HCT116 (cell line): ENCODE data around the gene CALHM4. TPM values are rescaled to one million over a fixed set of nuclear protein-coding genes. Genes with fewer than 3 reads are reported as not detected.

Experiments
- ATAC-seq: fragments of 200-7000 bp; cut with Tn5 transposase; 2 replicates; pipeline ENCODE4 v1.9.1; 2020; ENCODE audit warnings: mild to moderate bottlenecking, moderate library complexity
- BruUV-seq: library from RNA; stranded (reverse); fragments of 400-500 nt; replicated peaks from 2 replicates; lab custom pipeline; 2021; lab: Mats Ljungman, UMichigan
- CTCF ChIA-PET: fragments of 300-600 bp; sonication (Branson Sonifier 250); formaldehyde crosslinking; loops from one replicate; lab custom pipeline; 2021; ENCODE audit warnings: antibody characterized with exemption; lab: Charles Lee
- POLR2A ChIA-PET: fragments of 300-600, 350-600 bp; sonication (Branson Sonifier 250); formaldehyde crosslinking; loops from one replicate; lab custom pipeline; 2021; ENCODE audit warnings: antibody characterized with exemption; lab: Charles Lee
- RAD21 ChIA-PET, 2 experiments: fragments of 300-600 bp; sonication (Branson Sonifier 250); formaldehyde crosslinking; loops; one replicate each; lab custom pipeline; 2023; ENCODE audit warnings: low total read pairs in 2 of 2; ENCODE audit not compliant: uncharacterized antibody in 2 of 2, unreplicated experiment in 2 of 2, low non-redundant PET in 1 of 2; lab: Charles Lee
- DNase-seq: peaks from one replicate; pipeline ENCODE4 v3.0.0-alpha.2; 2010; ENCODE audit warnings: low read depth, low spot score
- H2AFZ ChIP-seq: fragments of 200-600 bp; shearing (Covaris generic), sonication (generic); 2 replicates; pipeline ENCODE4 v1.6.1; 2017; ENCODE audit warnings: low read depth, mixed run types, mixed read lengths, antibody characterized with exemption, low read length; ENCODE audit not compliant: poor library complexity, severe bottlenecking
- H3K27ac ChIP-seq: 2 replicates; pipeline ENCODE4 v1.5.1; 2012; ENCODE audit warnings: low read depth, low read length
- H3K27me3 ChIP-seq: fragments of 200-600 bp; sonication (generic); 2 replicates; pipeline ENCODE4 v1.6.1; 2016; ENCODE audit warnings: mixed run types, low read length, mixed read lengths; ENCODE audit not compliant: insufficient read depth
- H3K36me3 ChIP-seq, 2 experiments: fragments of 200-500 bp in 1 of 2; fragments of 200-600 bp in 1 of 2; sonication (Bioruptor generic) in 1 of 2; sonication (generic) in 1 of 2; 2 replicates each; pipeline versions ENCODE4 v1.5.1 to v1.6.1; 2014 to 2016; ENCODE audit warnings: low read length in 2 of 2, inconsistent platforms in 1 of 2, mixed read lengths in 1 of 2, mixed run types in 1 of 2; ENCODE audit not compliant: insufficient read depth in 2 of 2, control insufficient read depth in 1 of 2
- H3K4me1 ChIP-seq, 2 experiments: fragments of 200-600 bp in 1 of 2; sonication (generic) in 1 of 2; 2 replicates each; pipeline versions ENCODE4 v1.5.1 to v1.6.1; 2012 to 2017; ENCODE audit warnings: low read length in 2 of 2, inconsistent platforms in 1 of 2, mild to moderate bottlenecking in 1 of 2, mixed read lengths in 1 of 2, mixed run types in 1 of 2, moderate library complexity in 1 of 2; ENCODE audit not compliant: insufficient read depth in 2 of 2, control insufficient read depth in 1 of 2
- H3K4me2 ChIP-seq: fragments of 200-600 bp; sonication (generic); 2 replicates; pipeline ENCODE4 v1.6.1; 2017; ENCODE audit warnings: mixed run types, low read length, mixed read lengths
- H3K4me3 ChIP-seq, 2 experiments: fragments of 200-600 bp in 1 of 2; sonication (generic) in 1 of 2; replicated peaks in 1 of 2; 2 replicates each; pipeline ENCODE4 v1.5.1; 2011 to 2016; ENCODE audit warnings: low read length in 2 of 2, control low read depth in 1 of 2, low read depth in 1 of 2, mild to moderate bottlenecking in 1 of 2, mixed read lengths in 1 of 2, mixed run types in 1 of 2
- H3K79me2 ChIP-seq: fragments of 200-600 bp; sonication (generic); 2 replicates; pipeline ENCODE4 v1.6.1; 2017; ENCODE audit warnings: mild to moderate bottlenecking, mixed run types, low read length, moderate library complexity, mixed read lengths; ENCODE audit not compliant: insufficient read depth
- H3K9ac ChIP-seq: fragments of 200-600 bp; sonication (generic); 2 replicates; pipeline ENCODE4 v1.6.1; 2016; ENCODE audit warnings: low read length, mixed read lengths
- H3K9me2 ChIP-seq: fragments of 200-600 bp; sonication (generic), shearing (Covaris generic); 2 replicates; pipeline ENCODE4 v1.6.1; 2017; ENCODE audit warnings: mixed run types, mild to moderate bottlenecking, moderate library complexity; ENCODE audit not compliant: insufficient read depth
- H3K9me3 ChIP-seq, 2 experiments: fragments of 200-500 bp in 1 of 2; fragments of 200-600 bp in 1 of 2; sonication (Bioruptor generic) in 1 of 2; sonication (generic) in 1 of 2; 2 replicates each; pipeline ENCODE4 v1.6.1; 2014 to 2017; ENCODE audit warnings: low read length in 2 of 2, mixed read lengths in 2 of 2, inconsistent platforms in 1 of 2, low read depth in 1 of 2, mild to moderate bottlenecking in 1 of 2, mixed run types in 1 of 2, moderate library complexity in 1 of 2; ENCODE audit not compliant: control insufficient read depth in 1 of 2, insufficient read depth in 1 of 2
- H4K20me1 ChIP-seq: fragments of 200-600 bp; sonication (generic), shearing (Covaris generic); 2 replicates; pipeline ENCODE4 v1.6.1; 2017; ENCODE audit warnings: mixed run types, mild to moderate bottlenecking, moderate library complexity; ENCODE audit not compliant: insufficient read depth
- ELF1 ChIP-seq: IDR thresholded peaks from 2 replicates; pipeline ENCODE4 v1.6.1; 2012; ENCODE audit warnings: low read depth, borderline replicate concordance
- EZH2phosphoT487 ChIP-seq: fragments of 200-600 bp; IDR thresholded peaks from 2 replicates; pipeline ENCODE4 v1.6.1; 2018; ENCODE audit warnings: antibody characterized with exemption, borderline replicate concordance
- RAD21 ChIP-seq: IDR thresholded peaks from 2 replicates; pipeline ENCODE4 v1.6.1; 2012; ENCODE audit warnings: low read depth, mild to moderate bottlenecking
- SIN3A ChIP-seq: IDR thresholded peaks from 2 replicates; pipeline ENCODE4 v1.6.1; 2012; ENCODE audit warnings: low read depth
- SP1 ChIP-seq: IDR thresholded peaks from 2 replicates; pipeline ENCODE4 v1.6.1; 2012; ENCODE audit warnings: low read depth
- TCF7L2 ChIP-seq: IDR thresholded peaks from 2 replicates; pipeline ENCODE4 v1.7.0; 2011; ENCODE audit warnings: borderline replicate concordance, inconsistent platforms; ENCODE audit not compliant: insufficient read depth, insufficient read length; ENCODE audit errors: extremely low read depth
- ZFX ChIP-seq: fragments of 450-650 bp; IDR thresholded peaks from 2 replicates; pipeline ENCODE4 v1.6.1; 2017
- intact Hi-C: fragments of 100-400 bp; cut with micrococcal nuclease; formaldehyde crosslinking; loops from 2 replicates; pipeline ENCODE4 v1.10.0; 2022
- total RNA-seq: library from RNA; stranded (reverse); gene quantifications from one replicate; pipeline ENCODE4 v1.2.1, GENCODE V29; 2021; ENCODE audit not compliant: unreplicated experiment
- TF ChIP-seq, protein P1 (sequence below): IDR thresholded peaks from 2 replicates; pipeline ENCODE4 v1.6.1; 2012
- TF ChIP-seq, protein P2 (sequence below), 3 experiments: fragments of 200-600 bp in 1 of 3; sonication (generic) in 1 of 3; IDR thresholded peaks in 2 of 3; conservative IDR thresholded peaks in 1 of 3; 2 replicates each; pipeline ENCODE4 v1.5.1; 2012 to 2017; ENCODE audit warnings: low read depth in 2 of 3, low read length in 2 of 3, antibody characterized with exemption in 1 of 3, borderline replicate concordance in 1 of 3, control low read depth in 1 of 3, mild to moderate bottlenecking in 1 of 3, mixed read lengths in 1 of 3, mixed run types in 1 of 3, moderate library complexity in 1 of 3; ENCODE audit not compliant: insufficient read depth in 1 of 3

CALHM4 gene
- total RNA-seq, 1 experiment from 2014 or later: not detected

DNA sequence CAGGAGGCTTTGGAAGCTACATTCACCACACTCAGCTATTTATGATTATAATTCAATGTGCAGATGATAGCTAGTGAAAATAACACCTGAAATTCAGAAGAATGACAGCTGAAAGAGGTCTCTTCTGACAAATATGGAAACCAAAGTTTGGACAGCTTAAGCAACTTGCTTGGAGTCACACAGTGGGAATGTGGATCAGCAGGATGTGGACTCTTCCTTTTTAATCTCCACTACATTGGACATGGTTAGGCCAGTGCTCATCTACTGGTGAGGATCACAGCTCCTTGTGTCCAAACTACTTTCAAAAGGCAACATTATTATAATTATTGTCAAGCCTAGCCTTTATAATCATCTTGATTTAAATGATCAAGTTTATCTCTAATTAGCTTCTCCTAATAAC is 18.4 kb upstream of the CALHM4 start (continued):
- no peak for TF ChIP-seq TCF7L2
- TF ChIP-seq ELF1: no peak
- no peak for TF ChIP-seq SIN3A
- TF ChIP-seq, protein P1, sequence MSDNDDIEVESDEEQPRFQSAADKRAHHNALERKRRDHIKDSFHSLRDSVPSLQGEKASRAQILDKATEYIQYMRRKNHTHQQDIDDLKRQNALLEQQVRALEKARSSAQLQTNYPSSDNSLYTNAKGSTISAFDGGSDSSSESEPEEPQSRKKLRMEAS: no peak
- TF ChIP-seq ZFX: no peak
- TF ChIP-seq EZH2phosphoT487: no peak
- no peak for TF ChIP-seq SP1

DNA sequence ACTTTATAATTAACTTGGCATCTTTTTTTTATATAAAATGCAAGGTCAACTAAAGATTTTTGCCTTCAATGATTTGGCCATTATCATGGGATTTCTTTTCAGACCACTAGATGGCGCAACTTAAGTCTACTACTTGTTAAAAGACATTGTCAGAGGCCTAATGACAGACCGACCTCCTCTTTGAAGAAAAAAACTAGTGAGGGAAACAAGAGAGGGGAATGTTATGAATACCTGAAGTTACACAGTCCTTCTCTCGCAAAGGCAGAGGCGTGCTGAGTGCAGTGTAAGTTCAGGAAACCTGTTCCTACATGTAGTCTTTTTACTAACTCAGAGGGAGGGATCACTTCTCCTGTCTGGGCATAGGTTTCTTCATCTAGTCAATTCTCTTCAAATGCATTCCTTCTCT is 17.3 kb upstream of the CALHM4 start:
- H3K79me2 ChIP-seq: no peaks in the 10 kb centered on the region
- peak; percentile 64 for DNase-seq
- no peaks in the 10 kb centered on the region for H3K9me3 ChIP-seq
- no peak overlapping the region for H3K9ac ChIP-seq
- CTCF ChIA-PET: interaction anchor here (1.2 to 3.8 kb wide), 2 partner anchors 24 to 268 kb away, joined by 4 to 19 read pairs; partner anchors contain the start of gene CALHM5
- H4K20me1 ChIP-seq: no peaks in the 10 kb centered on the region
- no peaks in the 10 kb centered on the region for H3K9me2 ChIP-seq
- H3K4me1 ChIP-seq: no peaks in the 10 kb centered on the region
- POLR2A ChIA-PET: no interaction called here
- RAD21 ChIA-PET: no interaction called here
- H3K27me3 ChIP-seq: no peaks in the 10 kb centered on the region
- BruUV-seq: no TSS peak
- H3K36me3 ChIP-seq: no peaks in the 10 kb centered on the region
- peak; percentile 63 for TF ChIP-seq RAD21
- TF ChIP-seq, protein P1: no peak
- TF ChIP-seq, protein P2, sequence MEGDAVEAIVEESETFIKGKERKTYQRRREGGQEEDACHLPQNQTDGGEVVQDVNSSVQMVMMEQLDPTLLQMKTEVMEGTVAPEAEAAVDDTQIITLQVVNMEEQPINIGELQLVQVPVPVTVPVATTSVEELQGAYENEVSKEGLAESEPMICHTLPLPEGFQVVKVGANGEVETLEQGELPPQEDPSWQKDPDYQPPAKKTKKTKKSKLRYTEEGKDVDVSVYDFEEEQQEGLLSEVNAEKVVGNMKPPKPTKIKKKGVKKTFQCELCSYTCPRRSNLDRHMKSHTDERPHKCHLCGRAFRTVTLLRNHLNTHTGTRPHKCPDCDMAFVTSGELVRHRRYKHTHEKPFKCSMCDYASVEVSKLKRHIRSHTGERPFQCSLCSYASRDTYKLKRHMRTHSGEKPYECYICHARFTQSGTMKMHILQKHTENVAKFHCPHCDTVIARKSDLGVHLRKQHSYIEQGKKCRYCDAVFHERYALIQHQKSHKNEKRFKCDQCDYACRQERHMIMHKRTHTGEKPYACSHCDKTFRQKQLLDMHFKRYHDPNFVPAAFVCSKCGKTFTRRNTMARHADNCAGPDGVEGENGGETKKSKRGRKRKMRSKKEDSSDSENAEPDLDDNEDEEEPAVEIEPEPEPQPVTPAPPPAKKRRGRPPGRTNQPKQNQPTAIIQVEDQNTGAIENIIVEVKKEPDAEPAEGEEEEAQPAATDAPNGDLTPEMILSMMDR (IDR thresholded peaks at IDR 0.05 in 2 of 3, conservative IDR thresholded peaks at IDR 0.05 in 1 of 3; ENCODE audit: borderline replicate concordance in 1 of 3, insufficient read depth in 1 of 3, low read depth in 2 of 3, low read length in 2 of 3): peak; percentile 59 to 80 (median 74)
- H3K4me3 ChIP-seq: no peak overlapping the region
- no peak overlapping the region for H3K27ac ChIP-seq
- peak overlapping the region; percentile 93 for H2AFZ ChIP-seq
- intact Hi-C loops: loop anchor here (1.0 to 2.0 kb wide), 3 partner anchors 25 to 311 kb away; no protein-coding TSS in a partner anchor
- ATAC-seq: peak; percentile 75
- H3K4me2 ChIP-seq: no peak overlapping the region
